HFF-Myc (cell line): ENCODE measurements around the gene APOA5.

Experiments
- DNase-seq: peaks from one replicate; pipeline ENCODE4 v3.0.0-alpha.2; 2011; ENCODE audit warnings: low read depth; ENCODE audit errors: extremely low read depth
- H3K4me3 ChIP-seq: replicated peaks from 2 replicates; pipeline ENCODE4 v1.5.1; 2011; ENCODE audit warnings: low read depth, mild to moderate bottlenecking, control low read depth, low read length
- CTCF ChIP-seq: IDR thresholded peaks from 2 replicates; pipeline ENCODE4 v1.5.1; 2012; ENCODE audit warnings: mild to moderate bottlenecking, low read depth, low read length, control low read depth; ENCODE audit errors: missing control alignments

APOA5 gene

GRCh38 chr11:116794851-116795250 lies 3.2 kb upstream of the APOA5 start:
- no peak for TF ChIP-seq CTCF
- DNase-seq = no peak
- H3K4me3 ChIP-seq = no peak overlapping the region

GRCh38 chr11:116793772-116794097 lies 2.1 kb upstream of the APOA5 start:
- H3K4me3 ChIP-seq = no peak overlapping the region
- no peak for TF ChIP-seq CTCF
- DNase-seq = no peak

GRCh38 chr11:116792869-116793771 lies 1.4 kb upstream of the APOA5 start:
- no peak overlapping the region for H3K4me3 ChIP-seq
- peak; percentile 27 for DNase-seq
- TF ChIP-seq CTCF = no peak

GRCh38 chr11:116792144-116792868 lies 627 bp upstream of the APOA5 start:
- TF ChIP-seq CTCF = no peak
- H3K4me3 ChIP-seq = no peak overlapping the region
- DNase-seq = no peak

- TF ChIP-seq CTCF = peak; percentile 88
- peak; percentile 19 for DNase-seq
- H3K4me3 ChIP-seq = no peak overlapping the region
Observed at GRCh38 chr11:116791002-116791812, 472 bp downstream of the APOA5 start.

- TF ChIP-seq CTCF = no peak
- DNase-seq = no peak
- no peak overlapping the region for H3K4me3 ChIP-seq
Observed at GRCh38 chr11:116790167-116791001, 1.3 kb downstream of the APOA5 start.
